CD4-positive, alpha-beta T cell treated with Interleukin-4 for 1 hour (primary cell): ENCODE measurements around the gene CHMP3.
"Not testable (repeated sequence)": the region's sequence is repeated elsewhere in the genome, so short reads cannot be mapped to it uniquely, and the experiment has no call there.

Source experiments
- DNase-seq, 2 donors: peaks; one replicate each; pipeline ENCODE4 v3.0.0-alpha.2; 2020 to 2022

Gene CHMP3

GRCh38 chr2:86562922-86563649 is at the start of gene CHMP3:
CHMP3 (minus strand) TSS chr2:86563443; CDS start chr2:86563348, 95 bp downstream.
- DNase-seq, result peak; percentile 98

GRCh38 chr2:86610871-86611270 is 47.6 kb upstream of the CHMP3 start:
- no peak for DNase-seq

GRCh38 chr2:86608832-86609410 is 45.7 kb upstream of the CHMP3 start:
- no peak for DNase-seq

DNA sequence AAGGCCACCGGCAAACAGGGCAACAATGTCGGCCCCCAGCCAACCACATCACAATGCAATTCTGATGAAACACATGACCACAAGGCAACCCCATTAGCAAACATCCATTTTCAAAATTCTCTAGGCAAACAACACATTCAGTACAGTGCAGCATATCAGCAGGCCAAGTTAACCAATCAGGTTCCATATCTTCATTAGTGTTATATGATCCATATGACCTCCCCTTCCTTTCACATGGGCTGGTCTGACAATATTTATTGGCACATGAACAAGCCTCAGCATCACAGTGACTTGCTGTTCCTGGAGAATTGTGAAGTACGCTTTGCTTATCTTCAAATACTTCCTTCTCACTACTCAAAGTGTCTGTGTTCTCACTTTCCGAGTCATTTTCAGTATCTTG is 40.7 kb upstream of the CHMP3 start:
- no peak for DNase-seq

DNA sequence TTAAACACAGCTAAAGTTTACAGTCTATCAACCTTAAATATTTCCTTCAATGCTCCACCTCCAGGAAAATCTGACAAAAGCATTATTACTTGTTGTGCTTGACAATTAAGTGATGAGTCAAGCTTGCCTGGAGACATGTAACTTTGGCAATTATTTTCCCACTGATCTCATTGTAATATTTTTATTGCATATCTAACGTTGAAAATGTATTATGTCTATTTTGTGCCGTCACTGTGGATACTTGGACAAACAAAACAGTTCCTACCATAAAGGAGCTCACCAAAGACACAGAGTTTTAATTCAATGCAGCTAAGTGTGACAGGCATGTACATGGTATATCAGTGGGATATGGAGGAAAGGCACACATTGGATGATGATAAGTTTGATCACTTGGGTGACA is 35.7 kb upstream of the CHMP3 start:
- DNase-seq, result no peak

GRCh38 chr2:86596118-86596517 is 32.9 kb upstream of the CHMP3 start:
- no peak for DNase-seq

- no peak for DNase-seq
Observed at GRCh38 chr2:86593266-86593665, 30.0 kb upstream of the CHMP3 start.

GRCh38 chr2:86592547-86593230 is 29.4 kb upstream of the CHMP3 start:
- DNase-seq, result no peak

- not testable (repeated sequence) for DNase-seq
Observed at GRCh38 chr2:86589701-86590100, 26.5 kb upstream of the CHMP3 start.

DNA sequence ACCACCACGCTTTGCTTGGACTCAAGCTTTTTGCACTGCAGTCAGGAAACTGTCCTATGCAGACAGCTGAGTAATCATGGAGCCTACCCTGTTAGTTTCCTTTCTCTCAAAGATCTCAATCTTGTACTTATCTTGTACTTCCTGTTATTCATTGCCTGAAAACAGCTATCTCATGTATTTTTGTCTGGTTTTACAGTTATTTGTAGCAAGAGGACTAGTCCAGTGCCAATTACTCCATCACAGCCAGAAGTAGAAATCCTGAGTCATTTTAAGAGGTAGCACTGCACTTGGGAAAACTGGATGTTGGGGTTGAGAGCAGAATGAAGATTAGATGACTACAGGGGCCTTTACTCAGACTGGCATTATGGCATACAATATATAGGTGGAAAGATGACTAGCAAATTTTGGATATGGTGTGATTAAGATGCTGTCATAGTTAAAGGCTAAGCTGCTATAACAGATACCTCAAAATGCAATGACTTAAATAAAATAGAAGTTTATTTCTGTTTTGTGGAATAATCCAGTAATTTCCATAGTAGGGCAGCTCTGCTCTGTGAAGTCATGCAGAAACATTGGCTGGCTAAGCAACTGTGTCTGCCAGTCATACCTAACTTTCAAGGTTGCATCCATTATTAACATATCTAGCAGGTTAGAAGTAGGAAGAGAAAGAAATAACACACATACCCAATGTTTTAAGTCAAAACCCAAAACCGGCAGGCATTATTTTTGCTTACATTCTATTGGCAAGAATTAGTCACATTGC is 21.1 kb upstream of the CHMP3 start:
- peak in 1 of 2 donors; percentile 42 for DNase-seq

DNA sequence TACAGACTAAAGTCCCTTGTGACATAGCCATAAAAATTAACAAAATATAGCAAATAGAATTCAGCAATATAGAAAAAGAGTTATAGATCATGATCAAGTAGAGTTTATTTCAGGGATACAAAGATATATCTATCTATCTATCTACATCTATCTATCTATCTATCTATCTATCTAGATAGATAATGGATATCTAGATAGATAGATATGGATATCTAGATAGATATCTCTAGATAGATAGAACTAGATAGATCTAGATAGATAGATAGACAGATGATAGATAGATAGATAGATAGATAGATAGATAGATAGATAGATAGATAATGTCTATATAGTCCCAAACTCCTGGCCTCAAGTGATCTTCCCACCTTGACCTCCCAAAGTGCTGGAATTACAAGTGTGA is 17.3 kb upstream of the CHMP3 start:
- DNase-seq, result no peak

DNA sequence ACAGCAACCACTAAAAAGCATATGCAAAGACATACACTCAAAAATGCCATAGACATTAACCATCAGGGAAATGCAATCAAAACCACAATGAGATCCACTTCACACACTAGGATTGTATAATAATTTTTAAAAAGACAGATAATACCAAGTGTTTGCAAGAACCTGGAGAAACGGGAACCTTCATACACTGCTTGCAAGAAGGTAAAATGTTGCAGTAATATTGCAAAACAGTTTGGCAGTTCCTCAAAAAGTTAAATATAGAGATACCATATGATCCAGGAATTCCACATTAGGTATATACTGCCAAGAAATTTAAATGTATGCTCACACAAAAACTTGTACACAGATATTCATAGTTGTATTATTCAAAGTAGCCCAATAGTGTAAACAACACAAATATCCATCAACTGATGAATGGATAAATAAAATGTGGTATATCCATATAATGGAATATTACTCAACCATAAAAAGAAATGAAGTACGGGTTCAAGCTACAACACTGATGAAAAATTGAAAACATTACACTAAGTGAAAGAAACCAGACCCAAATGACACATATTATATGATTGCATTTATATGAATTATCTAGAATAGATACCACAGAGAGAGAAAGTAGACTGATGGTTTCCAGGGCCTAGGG is 14.7 kb upstream of the CHMP3 start:
- no peak for DNase-seq

GRCh38 chr2:86570059-86570458 is 6.8 kb upstream of the CHMP3 start:
- no peak for DNase-seq

- DNase-seq, result no peak
Observed at GRCh38 chr2:86566821-86567190, 3.6 kb upstream of the CHMP3 start.

GRCh38 chr2:86566158-86566820 is 3.0 kb upstream of the CHMP3 start:
- DNase-seq, result no peak

GRCh38 chr2:86563650-86564061 is 413 bp upstream of the CHMP3 start:
- DNase-seq, result no peak

DNA sequence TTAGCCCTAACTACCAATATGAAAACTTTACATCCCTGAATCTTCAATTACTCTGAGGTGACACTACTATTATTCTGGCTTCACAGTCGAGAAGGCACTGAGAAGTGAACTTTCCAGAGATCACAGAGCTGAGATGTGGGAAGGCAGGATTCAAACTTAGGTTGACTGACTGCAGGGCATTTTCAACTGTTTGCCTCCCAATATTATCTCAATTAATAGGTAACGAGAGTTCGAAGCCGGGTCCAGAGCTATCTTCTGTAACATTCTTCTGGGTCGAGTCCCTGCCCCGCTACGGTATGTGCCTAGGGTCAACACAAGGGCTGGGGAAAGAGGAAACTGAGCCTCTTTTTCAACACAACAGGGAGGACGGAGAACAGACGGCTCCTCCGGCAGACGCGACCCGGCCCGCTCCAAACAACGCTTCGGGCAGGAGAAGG is 740 bp downstream of the CHMP3 start:
- no peak for DNase-seq

DNA sequence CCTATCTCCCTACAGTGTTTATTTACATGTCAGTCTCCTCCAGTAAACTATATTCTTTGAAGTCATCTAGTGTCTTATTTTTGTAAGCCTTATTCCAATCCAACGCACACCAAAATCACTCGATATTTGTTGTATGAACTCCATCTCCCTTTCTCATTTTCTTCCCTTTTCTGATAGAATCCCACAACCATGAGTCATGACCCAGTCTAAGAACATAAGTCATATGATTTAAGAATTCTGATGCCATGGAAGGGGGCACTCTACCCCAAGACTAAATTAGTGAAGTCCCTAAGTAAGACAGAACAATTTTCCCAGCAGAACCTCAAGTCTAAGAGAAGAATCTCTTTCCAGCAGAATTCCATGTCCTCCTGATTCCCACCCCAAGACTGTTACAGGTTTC is 5.4 kb downstream of the CHMP3 start:
- DNase-seq, result no peak

GRCh38 chr2:86556508-86556907 is 6.7 kb downstream of the CHMP3 start:
- no peak for DNase-seq

DNA sequence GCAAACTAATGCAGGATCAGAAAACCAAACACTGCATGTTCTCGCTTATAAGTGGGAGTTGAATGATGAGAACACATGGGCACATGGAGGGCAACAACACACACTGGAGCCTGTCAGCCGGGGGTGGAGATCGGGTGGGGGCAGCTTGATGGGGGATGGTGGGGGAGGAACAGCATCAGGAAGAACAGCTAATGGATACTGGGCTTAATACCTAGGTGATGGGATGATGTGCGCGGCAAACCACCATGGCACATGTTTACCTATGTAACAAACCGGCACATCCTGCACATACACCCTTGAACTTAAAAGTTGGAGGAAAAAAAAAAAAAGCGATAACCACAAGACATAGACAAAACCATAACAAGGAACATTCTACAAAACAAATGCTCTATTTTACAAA is 10.4 kb downstream of the CHMP3 start:
- peak in 1 of 2 donors; percentile 22 for DNase-seq

GRCh38 chr2:86549963-86550725 is 13.1 kb downstream of the CHMP3 start:
- not testable (repeated sequence) for DNase-seq

DNA sequence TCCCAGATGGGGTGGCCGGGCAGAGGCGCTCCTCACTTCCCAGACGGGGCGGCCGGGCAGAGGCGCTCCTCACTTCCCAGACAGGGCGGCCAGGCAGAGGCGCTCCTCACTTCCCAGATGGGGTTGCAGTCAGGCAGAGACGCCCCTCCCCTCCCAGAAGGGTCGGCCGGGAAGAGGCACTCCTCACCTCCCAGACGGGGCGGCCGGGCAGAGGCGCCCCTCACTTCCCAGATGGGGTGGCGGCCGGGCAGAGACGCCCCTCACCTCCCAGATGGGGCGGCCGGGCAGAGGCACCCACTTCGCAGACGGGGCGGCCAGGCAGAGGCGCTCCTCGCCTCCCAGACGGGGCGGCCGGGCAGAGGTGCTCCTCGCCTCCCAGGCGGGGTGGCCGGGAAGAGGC is 13.8 kb downstream of the CHMP3 start:
- DNase-seq, result not testable (repeated sequence)
